SIG-M5 treated with dmso at 0.1 percent for 504 hours (cell line): ENCODE measurements around the gene MRPL41.
"Not testable (repeated sequence)": the region's sequence is repeated elsewhere in the genome, so short reads cannot be mapped to it uniquely, and the experiment has no call there.

Experiments
- DNase-seq: peaks from one replicate; lab custom pipeline; 2025; ENCODE audit not compliant: unreplicated experiment; lab: John Stamatoyannopoulos, UW

MRPL41 gene

DNA sequence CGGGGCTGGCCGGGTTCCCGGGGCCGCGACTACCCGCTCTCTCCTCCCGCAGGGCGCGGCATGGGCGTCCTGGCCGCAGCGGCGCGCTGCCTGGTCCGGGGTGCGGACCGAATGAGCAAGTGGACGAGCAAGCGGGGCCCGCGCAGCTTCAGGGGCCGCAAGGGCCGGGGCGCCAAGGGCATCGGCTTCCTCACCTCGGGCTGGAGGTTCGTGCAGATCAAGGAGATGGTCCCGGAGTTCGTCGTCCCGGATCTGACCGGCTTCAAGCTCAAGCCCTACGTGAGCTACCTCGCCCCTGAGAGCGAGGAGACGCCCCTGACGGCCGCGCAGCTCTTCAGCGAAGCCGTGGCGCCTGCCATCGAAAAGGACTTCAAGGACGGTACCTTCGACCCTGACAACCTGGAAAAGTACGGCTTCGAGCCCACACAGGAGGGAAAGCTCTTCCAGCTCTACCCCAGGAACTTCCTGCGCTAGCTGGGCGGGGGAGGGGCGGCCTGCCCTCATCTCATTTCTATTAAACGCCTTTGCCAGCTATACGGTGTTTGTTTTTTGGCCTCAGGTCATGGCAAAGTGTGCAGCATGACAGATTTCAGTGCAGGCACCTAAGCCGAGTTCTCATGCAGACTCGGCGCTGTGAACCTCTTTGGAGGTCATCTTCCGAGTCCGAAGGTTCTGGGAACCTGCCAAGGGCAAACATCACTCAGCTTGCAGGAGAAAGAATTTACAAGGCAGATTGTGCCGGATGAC lies 516 bp downstream of the MRPL41 start:
- DNase-seq = no peak

DNA sequence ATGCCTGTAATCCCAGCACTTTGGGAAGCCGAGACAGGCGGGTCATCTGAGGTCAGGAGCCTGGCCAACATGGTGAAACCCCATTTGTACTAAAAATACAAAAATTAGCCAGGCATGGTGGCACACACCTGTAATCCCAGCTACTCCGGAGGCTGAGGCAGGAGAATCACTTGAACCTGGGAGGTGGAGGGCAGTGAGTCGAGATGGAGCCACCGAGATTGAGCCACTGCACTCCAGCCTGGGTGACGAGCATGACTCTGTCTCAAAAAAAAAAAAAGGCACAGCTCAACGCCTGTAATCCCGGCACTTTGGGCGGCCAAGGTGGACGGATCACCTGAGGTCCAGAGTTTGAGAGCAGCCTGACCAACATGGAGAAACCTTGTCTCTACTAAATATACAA lies 2.0 kb downstream of the MRPL41 start:
- not testable (repeated sequence) for DNase-seq

DNA sequence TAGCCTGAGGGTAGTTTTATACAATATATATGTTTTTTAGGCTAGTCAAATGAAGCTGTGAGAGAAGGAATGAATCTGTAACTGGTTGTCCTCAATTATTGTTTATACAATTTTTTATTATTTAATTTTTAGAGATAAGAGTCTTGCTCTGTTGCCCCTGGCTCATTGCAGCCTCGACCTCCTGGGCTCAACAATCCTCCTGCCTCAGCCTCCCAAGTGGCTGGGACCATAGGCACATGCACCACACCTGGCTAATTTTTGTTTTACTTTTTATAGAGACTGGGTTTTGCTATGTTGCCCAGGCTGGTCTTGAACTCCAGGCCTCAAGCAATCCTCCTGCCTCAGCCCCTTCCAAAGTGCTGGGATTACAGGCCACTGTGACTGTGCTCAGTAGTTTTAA lies 2.7 kb downstream of the MRPL41 start:
- DNase-seq = no peak

DNA sequence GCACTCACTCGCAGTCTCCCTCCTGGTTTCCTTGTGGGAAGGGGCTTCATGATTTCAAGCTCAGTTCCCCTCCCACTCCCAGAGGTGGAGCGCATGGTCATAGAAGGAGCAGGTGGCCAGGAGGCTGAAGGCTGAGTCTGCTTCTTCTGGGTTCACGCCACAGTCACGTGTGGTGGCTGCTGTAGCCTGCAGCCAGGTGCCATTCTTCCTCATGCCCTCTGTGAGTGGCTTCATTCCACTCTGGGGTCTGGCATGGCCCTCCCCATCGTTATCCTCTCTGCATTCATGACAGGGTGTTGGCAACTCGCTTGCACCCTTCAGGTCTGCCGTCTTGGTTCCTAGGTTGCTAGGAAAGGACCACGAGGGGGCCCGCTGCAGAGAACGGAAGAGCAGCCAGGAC lies 3.5 kb downstream of the MRPL41 start:
- no peak for DNase-seq

DNA sequence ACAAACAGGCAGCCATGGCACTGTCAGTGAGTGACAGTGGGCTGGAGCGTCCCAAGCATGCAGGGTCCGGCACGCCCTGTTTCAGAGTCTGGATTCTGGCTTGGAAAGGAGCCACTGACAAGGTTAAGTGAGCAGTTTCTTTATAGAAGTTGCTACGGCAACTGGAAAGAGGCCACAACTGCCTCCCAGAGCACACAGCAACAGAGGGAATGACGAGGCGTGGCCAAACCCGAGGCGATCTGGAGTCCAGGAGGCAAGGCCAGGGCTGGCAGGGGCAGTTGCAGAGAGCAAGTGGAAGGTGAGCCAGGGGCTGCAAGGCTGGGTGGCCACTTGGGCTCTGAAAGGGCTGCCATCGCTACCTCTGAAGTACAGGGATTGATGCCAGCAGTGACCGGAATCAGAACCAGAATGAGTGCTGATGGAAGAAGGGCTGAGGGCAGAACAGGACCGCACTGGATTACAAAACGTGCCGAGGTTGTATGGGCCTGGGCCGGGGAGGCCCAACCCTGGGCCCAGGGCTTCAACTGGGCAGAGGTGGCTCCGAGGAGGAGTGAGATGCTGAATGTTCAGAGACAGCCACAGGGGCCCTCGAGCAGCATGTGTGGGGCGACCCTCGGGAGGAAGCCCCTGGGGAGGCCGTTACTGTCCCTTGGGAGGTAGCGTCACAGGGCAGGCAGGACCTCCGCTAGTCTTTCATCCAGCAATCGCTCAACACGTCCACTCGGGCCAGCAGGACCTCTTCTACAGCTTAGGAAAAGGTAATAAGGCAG lies 4.6 kb downstream of the MRPL41 start:
- no peak for DNase-seq

DNA sequence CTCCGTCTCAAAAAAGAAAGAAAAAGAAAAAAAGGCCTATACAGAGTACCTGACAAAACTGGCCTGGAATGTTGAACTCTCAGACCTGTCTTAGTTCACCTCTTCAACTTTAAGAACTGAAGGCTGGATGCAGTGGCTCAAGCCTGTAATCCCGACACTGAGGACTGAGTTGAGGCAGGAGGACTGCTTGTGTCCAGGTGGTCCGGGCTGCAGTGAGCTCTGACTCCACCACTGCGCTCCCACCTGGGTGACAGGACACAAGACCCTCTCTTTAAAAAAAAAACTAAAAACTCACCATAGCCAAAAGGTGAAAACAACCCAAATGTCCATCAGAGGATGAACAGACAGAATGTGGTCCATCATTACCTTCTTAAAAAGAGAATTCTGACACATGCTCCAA lies 6.4 kb downstream of the MRPL41 start:
- no peak for DNase-seq

DNA sequence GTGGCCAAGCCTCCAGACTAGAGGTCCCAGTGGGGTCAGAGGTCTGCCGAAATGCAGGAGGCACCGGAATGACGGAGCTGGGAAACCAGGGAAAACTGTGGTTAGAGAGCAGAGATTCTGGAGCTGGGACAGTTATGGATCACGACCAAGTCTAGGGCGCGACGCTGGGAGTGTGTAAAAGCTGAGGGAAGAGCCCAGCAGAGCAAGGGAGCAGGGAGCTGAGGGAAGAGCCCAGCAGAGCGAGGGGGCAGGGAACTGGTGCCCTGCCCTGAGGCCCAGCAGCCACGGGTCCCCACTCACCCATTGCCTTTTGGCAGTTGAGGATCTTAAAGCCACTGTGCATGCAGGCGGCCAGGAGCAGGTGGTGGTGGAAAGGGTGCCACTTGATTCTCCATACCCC lies 12.5 kb downstream of the MRPL41 start:
- no peak for DNase-seq

DNA sequence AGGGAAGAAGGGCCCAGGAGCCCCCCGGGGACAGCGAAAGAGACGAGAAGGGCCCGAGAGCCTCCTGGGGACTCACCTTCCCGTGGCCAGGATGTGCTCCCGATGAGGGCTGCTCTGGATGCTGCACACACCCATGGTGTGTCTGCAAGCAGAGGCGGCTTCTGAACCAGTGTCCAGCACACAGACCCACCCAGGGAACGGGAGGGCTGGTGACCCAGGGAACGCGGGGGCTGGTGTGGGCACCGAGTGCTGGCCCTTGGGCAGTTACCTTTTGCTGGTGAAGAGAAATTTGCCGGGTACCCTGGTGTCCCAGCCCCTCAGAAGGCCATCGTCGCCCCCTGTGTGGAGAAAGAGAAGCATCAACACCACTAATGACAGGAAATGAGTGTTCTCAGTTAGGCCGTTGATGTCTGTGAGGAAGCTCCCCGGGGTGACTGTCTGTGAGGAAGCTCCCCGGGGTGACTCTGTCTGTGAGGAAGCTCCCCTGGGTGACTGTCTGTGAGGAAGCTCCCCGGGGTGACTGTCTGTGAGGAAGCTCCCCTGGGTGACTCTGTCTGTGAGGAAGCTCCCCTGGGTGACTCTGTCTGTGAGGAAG lies 13.2 kb downstream of the MRPL41 start:
- DNase-seq = no peak

DNA sequence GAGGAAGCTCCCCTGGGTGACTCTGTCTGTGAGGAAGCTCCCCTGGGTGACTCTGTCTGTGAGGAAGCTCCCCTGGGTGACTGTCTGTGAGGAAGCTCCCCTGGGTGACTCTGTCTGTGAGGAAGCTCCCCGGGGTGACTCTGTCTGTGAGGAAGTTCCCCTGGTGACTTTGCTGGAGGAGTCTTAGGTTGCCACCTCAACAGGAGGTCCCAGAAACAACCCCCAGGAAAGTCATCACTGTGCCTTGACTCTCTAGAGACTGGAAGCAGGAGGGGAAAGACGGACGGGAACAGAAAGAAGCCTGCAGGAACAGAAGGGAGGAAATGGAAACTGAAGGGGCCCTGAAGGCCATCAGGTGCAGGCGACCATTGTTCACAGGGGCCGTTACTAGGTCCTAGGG lies 16.8 kb downstream of the MRPL41 start:
- DNase-seq = not testable (repeated sequence)

DNA sequence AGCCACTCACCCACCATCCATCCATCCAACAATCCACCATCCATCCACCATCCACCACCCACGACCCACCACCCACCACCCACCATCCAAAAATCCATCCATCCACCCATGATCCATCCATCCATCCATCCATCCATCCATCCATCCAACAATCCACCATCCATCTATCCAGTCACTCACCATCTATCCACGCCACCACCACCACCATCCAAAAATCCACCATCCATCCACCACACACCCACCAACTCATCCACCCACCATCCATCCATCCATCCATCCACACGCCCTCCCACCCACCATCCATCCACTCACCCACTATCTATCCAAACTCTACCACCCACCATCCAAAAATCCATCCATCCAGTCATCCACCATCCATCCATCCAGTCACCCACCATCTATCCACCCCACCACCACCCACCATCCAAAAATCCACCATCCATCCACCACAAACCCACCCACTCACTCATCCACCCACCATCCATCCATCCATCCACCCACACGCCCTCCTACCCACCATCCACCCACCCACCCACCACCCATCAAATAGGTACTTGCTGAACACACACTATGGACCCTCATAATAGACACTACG lies 18.0 kb downstream of the MRPL41 start:
- DNase-seq = no peak

DNA sequence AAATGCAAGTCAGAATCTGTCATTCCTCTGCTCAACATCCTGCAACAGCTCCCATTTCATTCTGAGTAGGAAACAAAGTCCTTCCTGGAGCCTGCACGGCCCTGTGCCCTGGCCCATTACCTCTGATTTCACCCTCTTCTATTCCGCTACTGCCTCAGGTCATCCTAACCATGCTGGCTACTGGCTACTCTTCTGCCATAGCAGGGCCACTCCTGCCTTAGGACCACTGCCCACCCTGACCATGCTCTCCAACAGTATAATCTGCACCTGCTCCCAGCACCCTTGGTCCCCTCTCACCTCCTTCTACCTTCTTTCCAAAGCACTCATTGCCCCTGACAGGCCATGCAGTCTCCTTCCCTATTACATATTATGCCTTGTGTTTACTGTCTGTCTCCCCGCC lies 18.9 kb downstream of the MRPL41 start:
- DNase-seq = no peak

DNA sequence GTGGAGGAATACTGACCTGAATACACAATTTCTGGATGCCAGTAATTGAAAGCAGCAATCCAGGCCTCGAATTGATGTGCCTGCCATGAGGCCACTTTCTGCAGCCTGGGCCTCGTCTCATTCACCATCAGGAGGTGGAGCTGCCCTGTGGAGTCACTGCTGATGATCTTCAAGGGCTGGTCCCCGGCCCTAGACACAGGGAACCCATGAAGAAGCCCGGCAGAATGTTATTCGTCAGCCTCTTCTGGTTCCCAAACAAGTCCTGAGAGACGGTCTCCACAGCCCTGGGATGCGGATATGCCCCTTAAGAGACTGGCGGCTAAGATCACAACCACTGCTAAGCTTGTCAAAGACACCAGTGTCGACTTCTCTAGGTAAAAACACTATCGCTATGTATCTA lies 22.5 kb downstream of the MRPL41 start:
- DNase-seq = no peak

DNA sequence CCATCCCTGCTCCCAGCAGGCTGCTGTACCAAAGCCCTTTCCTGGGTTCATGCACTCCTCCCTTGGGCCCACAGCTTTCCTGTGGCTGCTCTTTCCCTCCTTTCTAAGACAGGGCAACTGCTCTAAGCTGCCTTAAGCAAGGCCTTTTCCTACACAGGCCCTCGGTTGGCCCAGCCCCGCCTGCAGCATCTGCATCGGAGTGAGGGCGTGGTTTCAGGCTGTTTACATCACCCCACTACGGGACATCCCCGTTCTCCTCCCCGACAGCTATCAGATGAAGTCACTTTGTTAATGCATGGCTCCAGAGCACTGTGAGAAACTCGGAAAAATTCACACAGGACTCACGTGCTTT lies 23.7 kb downstream of the MRPL41 start:
- DNase-seq = no peak

DNA sequence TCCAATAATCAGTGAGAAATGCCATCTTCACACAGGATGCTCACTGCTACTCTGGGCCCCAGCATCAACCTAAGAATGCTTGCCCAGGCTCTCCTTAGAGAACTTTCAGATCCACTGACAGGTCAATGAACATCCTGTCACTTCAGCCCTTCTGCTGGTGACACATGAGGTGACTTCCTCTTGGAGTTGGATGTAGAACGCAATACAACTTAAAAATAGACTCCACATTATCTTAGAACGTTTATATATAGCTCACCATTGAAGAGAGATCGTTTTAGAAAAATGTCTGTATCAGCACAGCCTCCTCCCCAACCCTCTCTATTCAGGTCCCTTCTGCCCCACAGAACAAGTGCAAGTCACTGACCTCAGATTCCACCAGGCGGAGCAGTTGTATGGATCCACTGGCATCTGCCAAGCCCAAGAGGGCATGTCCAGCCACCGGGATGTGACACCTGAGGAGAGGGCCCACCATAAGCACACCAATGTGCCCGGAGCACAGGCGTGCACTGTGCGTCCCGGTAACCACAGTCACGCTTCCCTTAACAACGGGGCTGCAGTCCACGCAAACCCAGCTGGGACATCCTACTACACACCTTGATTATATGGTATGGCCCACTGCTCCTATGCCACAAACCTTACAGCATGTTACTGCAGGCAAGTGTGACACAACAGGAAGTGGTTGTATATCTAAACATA lies 24.2 kb downstream of the MRPL41 start:
- peak; percentile 16 for DNase-seq

DNA sequence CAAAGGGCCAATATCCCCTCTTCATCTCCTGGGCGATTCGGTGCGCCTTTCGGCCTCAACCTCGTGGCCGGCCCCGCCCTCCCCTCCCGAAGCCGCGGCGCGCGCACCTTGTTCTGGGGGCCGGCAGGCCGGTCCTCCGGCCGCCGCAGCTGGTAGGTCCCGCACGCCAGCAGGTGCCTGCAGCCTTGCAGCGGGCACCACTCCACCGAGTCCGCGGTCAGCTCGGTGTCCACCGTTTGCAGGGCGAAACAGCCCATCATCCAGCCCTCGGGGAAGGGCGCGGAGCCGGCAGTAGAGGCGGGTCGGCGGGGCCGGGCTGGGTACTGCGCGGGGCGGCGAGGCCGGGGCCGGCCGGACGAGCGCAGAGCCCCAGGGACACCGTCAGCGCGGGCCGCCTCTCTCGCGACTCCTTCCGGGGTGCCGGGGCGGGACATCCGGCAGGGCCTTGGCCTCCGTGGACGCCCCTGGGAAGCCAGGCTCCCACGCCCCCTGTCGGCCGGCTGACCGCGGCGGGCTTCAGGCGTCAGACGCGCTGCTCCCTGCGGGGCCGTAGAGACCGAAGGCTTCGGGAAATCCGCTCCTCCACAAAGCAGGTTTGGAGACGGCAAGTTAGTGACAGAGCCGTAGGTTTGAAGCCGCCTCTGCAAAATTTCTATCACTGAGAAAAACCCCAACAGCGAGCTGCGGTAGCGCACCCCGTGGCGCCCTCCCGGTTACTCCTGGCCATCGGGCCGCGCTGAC lies 27.0 kb downstream of the MRPL41 start, which contains the start of gene DPH7:
Gene DPH7 (minus strand): TSS at position 408 of the 741 bp plus-strand sequence. CDS start 148 bp downstream, at position 260.
- peak; percentile 86 for DNase-seq

DNA sequence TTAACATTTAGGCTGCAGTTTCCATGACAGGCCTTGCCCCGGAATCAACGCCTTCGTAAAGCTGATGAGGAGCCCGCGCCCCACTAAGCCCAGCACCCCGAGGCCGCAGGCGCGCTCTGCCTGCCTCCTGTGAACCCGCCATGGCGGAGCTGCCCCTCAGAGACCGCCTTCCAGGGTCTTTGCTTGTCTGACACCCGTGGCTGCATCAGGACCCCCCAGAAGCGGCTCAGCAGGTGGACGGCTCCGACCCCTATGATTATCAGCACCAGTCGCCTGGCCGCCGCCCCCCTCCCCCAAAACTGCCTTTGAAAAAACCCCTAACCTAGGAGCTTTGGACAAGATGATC lies 27.6 kb downstream of the MRPL41 start:
- DNase-seq = no peak

DNA sequence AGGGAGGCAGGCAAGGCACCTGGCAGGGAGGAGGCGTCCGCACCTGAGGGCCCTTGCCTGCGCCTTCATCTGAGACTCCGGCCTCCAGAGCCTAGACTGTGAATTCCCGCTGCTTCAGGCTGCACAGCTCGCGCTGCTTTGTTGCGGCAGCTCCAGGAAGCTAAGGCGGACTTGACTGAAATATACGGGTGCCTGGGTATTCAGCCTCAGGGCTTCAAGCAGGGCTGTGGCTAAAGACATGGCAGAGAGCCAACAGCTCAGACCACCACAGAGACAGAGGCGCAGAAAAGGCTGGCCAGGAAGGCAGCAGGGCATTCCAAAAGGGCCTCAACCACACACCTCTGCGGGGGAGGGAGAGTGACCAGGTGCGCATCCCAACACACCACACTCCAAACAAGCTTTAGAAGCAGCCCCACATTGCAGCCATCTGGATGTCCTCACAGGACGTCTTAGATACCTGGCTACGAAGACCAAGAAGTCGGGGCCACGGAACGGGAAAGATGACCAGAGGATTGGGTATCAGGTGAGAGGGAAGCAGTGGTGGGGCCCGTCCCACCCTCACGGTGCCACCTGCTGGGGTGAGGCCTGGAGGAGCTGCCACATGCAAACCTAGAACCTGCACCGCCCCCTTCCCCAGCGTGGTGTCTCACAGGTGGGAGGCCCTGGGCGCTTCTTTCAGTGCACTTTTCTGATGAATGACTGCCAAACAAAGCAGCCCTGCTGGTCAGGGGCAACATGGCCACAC lies 28.7 kb downstream of the MRPL41 start:
- DNase-seq = no peak

DNA sequence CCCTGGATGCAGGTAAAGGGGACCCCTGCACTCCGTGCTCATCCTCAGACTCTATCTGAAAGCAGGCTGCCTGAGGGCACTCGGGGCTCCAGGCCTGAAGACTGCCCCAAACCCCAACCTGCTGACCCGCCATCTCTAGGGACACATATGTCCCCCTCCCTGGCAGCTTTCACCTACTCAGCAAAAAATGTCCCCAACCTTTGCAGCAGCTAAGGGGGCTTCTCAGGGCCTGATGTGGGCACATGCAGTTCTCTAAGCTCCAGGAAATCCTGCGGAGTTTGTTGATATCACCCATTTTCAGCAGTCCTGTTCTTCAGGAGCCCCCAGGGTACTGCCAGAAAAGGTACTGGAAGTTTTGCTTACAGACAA lies 29.3 kb downstream of the MRPL41 start:
- no peak for DNase-seq

DNA sequence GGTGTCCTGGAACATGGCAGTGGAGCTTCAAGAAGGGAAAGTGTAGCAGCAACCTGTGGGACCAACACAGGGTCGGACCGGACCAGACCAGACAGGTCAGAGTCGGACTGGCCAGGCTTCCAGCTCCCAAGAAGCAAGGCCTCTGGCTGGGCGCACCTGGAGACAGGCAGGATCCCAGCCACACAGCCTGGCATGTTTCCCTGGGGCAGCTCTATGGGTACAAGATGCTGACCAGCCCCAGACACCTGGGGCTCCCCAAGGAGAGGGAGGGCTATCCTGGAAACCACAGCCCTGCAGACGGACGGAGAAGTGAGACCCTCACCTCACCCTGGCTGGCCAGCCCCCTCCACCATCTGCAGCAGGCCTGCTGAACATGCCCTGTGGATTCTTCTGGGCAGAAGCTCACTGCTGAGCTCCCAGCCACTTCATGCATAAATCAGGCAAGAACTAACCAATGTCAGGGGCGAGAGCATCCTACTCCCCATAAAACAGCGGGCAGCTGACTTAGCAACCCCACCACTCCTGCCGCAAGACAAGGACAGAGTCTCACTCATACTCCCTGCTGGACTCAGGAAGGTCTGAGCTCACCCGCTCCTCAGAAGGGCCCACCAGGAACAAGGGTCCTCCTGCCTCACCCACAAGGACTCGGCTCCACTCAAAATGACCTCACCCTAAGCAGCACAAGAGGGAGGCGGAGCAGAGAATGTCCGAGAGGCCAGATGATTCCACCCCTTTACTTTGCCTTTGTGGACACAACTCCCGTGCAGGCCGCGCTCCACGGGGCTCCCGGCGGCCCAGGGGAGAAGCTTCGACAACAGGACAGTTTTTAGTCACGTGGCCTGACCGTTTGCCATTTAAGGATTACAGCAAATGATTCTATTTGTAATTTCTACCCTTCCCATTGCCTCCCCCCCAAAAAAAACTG lies 29.9 kb downstream of the MRPL41 start:
- DNase-seq = no peak
